ENCODE data around the gene SLCO2A1. TPM values are rescaled to one million over a fixed set of nuclear protein-coding genes. Genes with fewer than 3 reads are reported as not detected.

SLCO2A1 gene
- total and polyA plus RNA-seq, 8 donors: 1.9 to 121 (median 8.8) TPM

GRCh38 chr3:134035836-134036235 lies 6.1 kb upstream of the SLCO2A1 start:
- intact Hi-C loops (cut with DNase I; ENCODE audit: low total_unique reads): no loop called here
- TF ChIP-seq POLR2AphosphoS5 (IDR thresholded peaks at IDR 0.05): no peak
- TF ChIP-seq CTCF (IDR thresholded peaks at IDR 0.05): no peak
- TF ChIP-seq EP300 (IDR thresholded peaks at IDR 0.05): no peak
- WGBS, 5 donors: 86 to 96% (median 91%) methylated on average over 8 of the region's 8 CpGs

GRCh38 chr3:134034005-134034785 lies 4.5 kb upstream of the SLCO2A1 start:
- intact Hi-C loops (cut with DNase I; ENCODE audit: low total_unique reads): no loop called here
- H3K27ac ChIP-seq: no peak overlapping the region
- H3K4me1 ChIP-seq: peaks cover 6 to 17% (median 13%) of the 10 kb centered on the region in 4 donors
- peaks cover 0 to 19% (median 10%) of the 10 kb centered on the region in 3 donors for H3K27me3 ChIP-seq
- DNase-seq: no peak
- no peaks in the 10 kb centered on the region for H3K36me3 ChIP-seq
- no peak for TF ChIP-seq EP300 (IDR thresholded peaks at IDR 0.05)
- no peak for TF ChIP-seq CTCF (IDR thresholded peaks at IDR 0.05)
- TF ChIP-seq POLR2A (IDR thresholded peaks at IDR 0.05): no peak
- no peaks in the 10 kb centered on the region for H3K9me3 ChIP-seq
- WGBS, 5 donors: 80 to 91% (median 87%) methylated on average over 6 of the region's 6 CpGs
- H3K4me3 ChIP-seq: no peak overlapping the region

More at GRCh38 chr3:134035836-134036235, 6.1 kb upstream of the SLCO2A1 start:
- H3K4me3 ChIP-seq: no peak overlapping the region
- peaks cover 0 to 3% (median 0%) of the 10 kb centered on the region in 3 donors for H3K27me3 ChIP-seq
- no peaks in the 10 kb centered on the region for H3K9me3 ChIP-seq
- peaks cover 0 to under 1% (median 0%) of the 10 kb centered on the region in 4 donors for H3K4me1 ChIP-seq
- no peak for DNase-seq
- H3K36me3 ChIP-seq: no peaks in the 10 kb centered on the region
- H3K27ac ChIP-seq: no peak overlapping the region

- no peak for DNase-seq
- WGBS, 5 donors: 82 to 85% (median 84%) methylated on average over 8 of the region's 8 CpGs
- Histone ChIP-seq H3K36me3 (no peaks in the 10 kb centered on the region), H3K4me1 (peaks cover 6 to 23% (median 19%) of the 10 kb centered on the region in 4 donors), H3K4me3 (no peak overlapping the region), H3K27ac (no peak overlapping the region), H3K9me3 (no peaks in the 10 kb centered on the region), H3K27me3 (peaks cover 4 to 27% (median 18%) of the 10 kb centered on the region in 3 donors)
- intact Hi-C loops (cut with DNase I; ENCODE audit: low total_unique reads): no loop called here
- no peak for TF ChIP-seq POLR2A (IDR thresholded peaks at IDR 0.05)
- TF ChIP-seq CTCF (IDR thresholded peaks at IDR 0.05): no peak
- TF ChIP-seq EP300 (IDR thresholded peaks at IDR 0.05): no peak
- TF ChIP-seq POLR2AphosphoS5 (IDR thresholded peaks at IDR 0.05): no peak
Measured at GRCh38 chr3:134033315-134033996, 3.7 kb upstream of the SLCO2A1 start.

GRCh38 chr3:134031348-134031915 lies 1.7 kb upstream of the SLCO2A1 start:
- no peak overlapping the region for H3K4me3 ChIP-seq
- no peak for TF ChIP-seq POLR2AphosphoS5 (IDR thresholded peaks at IDR 0.05)
- no peak for TF ChIP-seq EP300 (IDR thresholded peaks at IDR 0.05)
- TF ChIP-seq CTCF (IDR thresholded peaks at IDR 0.05): no peak
- no peak for TF ChIP-seq POLR2A (IDR thresholded peaks at IDR 0.05)
- H3K27ac ChIP-seq: no peak overlapping the region
- no peak for DNase-seq
- no peaks in the 10 kb centered on the region for H3K9me3 ChIP-seq
- WGBS, 5 donors: 89 to 94% (median 90%) methylated on average over 4 of the region's 4 CpGs
- H3K27me3 ChIP-seq: peaks cover 4 to 40% (median 22%) of the 10 kb centered on the region in 3 donors
- intact Hi-C loops (cut with DNase I; ENCODE audit: low total_unique reads): no loop called here
- peaks cover 6 to 23% (median 19%) of the 10 kb centered on the region in 4 donors for H3K4me1 ChIP-seq
- no peaks in the 10 kb centered on the region for H3K36me3 ChIP-seq
